ENCODE data around the gene EYS. TPM values are rescaled to one million over a fixed set of nuclear protein-coding genes. Genes with fewer than 3 reads are reported as not detected.

Gene EYS
- total and polyA plus RNA-seq, 2 of the 8 experiments (the other 6 are each of a cell fraction or from before 2014, with no cell fraction given), result 0.05 to 0.13 TPM

- no peak overlapping the region for H2BK120ac ChIP-seq (replicated peaks; ENCODE audit: low read depth, low read length)
- H3K79me2 ChIP-seq (ENCODE audit: control insufficient read depth in 1 of 2, insufficient read depth in 2 of 2, low read length in 2 of 2), result no peaks in the 10 kb centered on the region
- no peak overlapping the region for H3K23ac ChIP-seq (ENCODE audit: insufficient read length)
- FAIRE-seq, result no peak
- H3K79me1 ChIP-seq (ENCODE audit: low read depth, low read length), result no peaks in the 10 kb centered on the region
- no peak overlapping the region for H2BK5ac ChIP-seq (ENCODE audit: low read depth, low read length)
- no peak overlapping the region for H3K4me3 ChIP-seq (ENCODE audit: extremely low read depth in 1 of 4, insufficient read depth in 2 of 4, low read depth in 3 of 4, low read length in 4 of 4)
- DNase-seq (ENCODE audit: low read depth in 1 of 2, low spot score in 2 of 2), result no peak
- no peak overlapping the region for H3K4me2 ChIP-seq (ENCODE audit: insufficient read depth in 1 of 2, low read depth in 2 of 2, low read length in 2 of 2)
- no peak overlapping the region for H3K9ac ChIP-seq (replicated peaks in 1 of 4; ENCODE audit: extremely low read depth in 1 of 4, low read depth in 3 of 4, low read length in 3 of 4)
- ChIA-PET POLR2A (ENCODE audit: partially characterized antibody) (no interaction called here), CTCF (ENCODE audit: partially characterized antibody) (interaction anchor here (0.8 kb wide), 1 partner anchor 14 kb away, joined by 3 read pairs; no protein-coding TSS in a partner anchor)
- H3K18ac ChIP-seq (ENCODE audit: extremely low read depth, low read length), result no peak overlapping the region
- no peaks in the 10 kb centered on the region for H3K36me3 ChIP-seq (ENCODE audit: control insufficient read depth in 2 of 4, insufficient read depth in 4 of 4, low read length in 3 of 4)
- H2BK15ac ChIP-seq (ENCODE audit: low read length), result no peak overlapping the region
- H3K27ac ChIP-seq (ENCODE audit: low read depth, low read length), result no peak overlapping the region
- H3K56ac ChIP-seq (replicated peaks; ENCODE audit: insufficient read length, low read depth, low read length), result no peak overlapping the region
- no peaks in the 10 kb centered on the region for H3K4me1 ChIP-seq (replicated peaks in 1 of 4; ENCODE audit: control insufficient read depth in 3 of 4, insufficient read depth in 4 of 4, low read length in 3 of 4)
- H3K9me3 ChIP-seq (ENCODE audit: insufficient read depth in 2 of 2, low read depth in 1 of 2, low read length in 1 of 2), result no peaks in the 10 kb centered on the region
- no peak overlapping the region for H4K91ac ChIP-seq (replicated peaks; ENCODE audit: insufficient read length, low read length)
- H4K20me1 ChIP-seq (replicated peaks in 1 of 2; ENCODE audit: control insufficient read depth in 1 of 2, insufficient read depth in 2 of 2, low read length in 2 of 2), result no peaks in the 10 kb centered on the region
- H3K4ac ChIP-seq (replicated peaks; ENCODE audit: insufficient read length, low read depth, low read length), result no peak overlapping the region
- no peaks in the 10 kb centered on the region for H3K23me2 ChIP-seq (ENCODE audit: low read depth, low read length)
- H2BK20ac ChIP-seq (ENCODE audit: low read length), result no peak overlapping the region
- H2AK5ac ChIP-seq (ENCODE audit: low read depth, low read length), result no peak overlapping the region
- WGBS, 2 experiments (ENCODE audit: extremely low coverage in 1 of 2, insufficient coverage in 1 of 2, insufficient read length in 1 of 2, insufficient replicate concordance in 2 of 2, low coverage in 1 of 2, low lambda C conversion rate in 2 of 2, missing lambda C conversion rate in 1 of 2), result 94% methylated on average over 1 of the region's 1 CpG; no CpG with 5 or more reads in 1 of the 2 experiments
- H3K27me3 ChIP-seq (replicated peaks in 1 of 4; ENCODE audit: control insufficient read depth in 3 of 4, extremely low read depth in 1 of 4, insufficient read depth in 3 of 4, low read length in 3 of 4), result peaks cover 0 to 2% (median 0%) of the 10 kb centered on the region in 4 experiments; a peak in 1 of 7 replicates
- no peak overlapping the region for H4K5ac ChIP-seq (ENCODE audit: insufficient read length, low read depth, low read length)
- no peak overlapping the region for H4K8ac ChIP-seq (ENCODE audit: extremely low read depth, insufficient read depth, low read length)
- no peak overlapping the region for H2BK12ac ChIP-seq (ENCODE audit: low read depth, low read length)
- H2AFZ ChIP-seq (ENCODE audit: low read length), result no peak overlapping the region
- H3K14ac ChIP-seq (ENCODE audit: insufficient read length), result no peak overlapping the region
- TF ChIP-seq TBP (IDR thresholded peaks at IDR 0.05; ENCODE audit: low read depth, low read length), result no peak
- TF ChIP-seq BACH1 (IDR thresholded peaks at IDR 0.05; ENCODE audit: low read length), result no peak
- TF ChIP-seq ZNF274 (IDR thresholded peaks at IDR 0.05; ENCODE audit: borderline replicate concordance, extremely low read depth, low read length), result no peak
- TF ChIP-seq EZH2 (IDR thresholded peaks at IDR 0.05; ENCODE audit: low read depth, low read length, severe bottlenecking), result no peak
- TF ChIP-seq CREB1 (IDR thresholded peaks at IDR 0.05), result no peak
- TF ChIP-seq ATF2 (IDR thresholded peaks at IDR 0.05; ENCODE audit: low read length), result no peak
- TF ChIP-seq NRF1 (IDR thresholded peaks at IDR 0.05; ENCODE audit: low read depth, low read length), result no peak
- TF ChIP-seq TCF12 (IDR thresholded peaks at IDR 0.05; ENCODE audit: low read depth, low read length), result no peak
- no peak for TF ChIP-seq BRCA1 (IDR thresholded peaks at IDR 0.05; ENCODE audit: low read depth, low read length)
- no peak for TF ChIP-seq CTBP2 (IDR thresholded peaks at IDR 0.05; ENCODE audit: borderline replicate concordance, insufficient read depth, insufficient read length, low read length)
- TF ChIP-seq EP300 (IDR thresholded peaks at IDR 0.05; ENCODE audit: borderline replicate concordance in 1 of 2, low read depth in 2 of 2, low read length in 2 of 2), result no peak
- TF ChIP-seq CEBPB (IDR thresholded peaks at IDR 0.05; ENCODE audit: low read depth, low read length), result no peak
- no peak for TF ChIP-seq CHD1 (IDR thresholded peaks at IDR 0.05; ENCODE audit: low read depth, low read length)
Observed at GRCh38 chr6:63864061-63864460, 1843.0 kb downstream of the EYS start.

All from H1 (cell line).